ENCODE results near the gene ARRDC1. TPM values are rescaled to one million over a fixed set of nuclear protein-coding genes. Genes with fewer than 3 reads are reported as not detected.

The ARRDC1 gene
- total RNA-seq, 1 experiment from 2014 or later, result 47.1 TPM

GRCh38 chr9:137579259-137579604 is 26.3 kb upstream of the ARRDC1 start:
- TF ChIP-seq POLR2AphosphoS5 (IDR thresholded peaks at IDR 0.05; ENCODE audit: low read depth, low read length) (no peak), SIN3A (IDR thresholded peaks at IDR 0.05; ENCODE audit: borderline replicate concordance, insufficient read depth, low read depth, low read length) (no peak), TCF7L2 (IDR thresholded peaks at IDR 0.05; ENCODE audit: low read depth, low read length) (no peak)
- TF ChIP-seq, protein P1, sequence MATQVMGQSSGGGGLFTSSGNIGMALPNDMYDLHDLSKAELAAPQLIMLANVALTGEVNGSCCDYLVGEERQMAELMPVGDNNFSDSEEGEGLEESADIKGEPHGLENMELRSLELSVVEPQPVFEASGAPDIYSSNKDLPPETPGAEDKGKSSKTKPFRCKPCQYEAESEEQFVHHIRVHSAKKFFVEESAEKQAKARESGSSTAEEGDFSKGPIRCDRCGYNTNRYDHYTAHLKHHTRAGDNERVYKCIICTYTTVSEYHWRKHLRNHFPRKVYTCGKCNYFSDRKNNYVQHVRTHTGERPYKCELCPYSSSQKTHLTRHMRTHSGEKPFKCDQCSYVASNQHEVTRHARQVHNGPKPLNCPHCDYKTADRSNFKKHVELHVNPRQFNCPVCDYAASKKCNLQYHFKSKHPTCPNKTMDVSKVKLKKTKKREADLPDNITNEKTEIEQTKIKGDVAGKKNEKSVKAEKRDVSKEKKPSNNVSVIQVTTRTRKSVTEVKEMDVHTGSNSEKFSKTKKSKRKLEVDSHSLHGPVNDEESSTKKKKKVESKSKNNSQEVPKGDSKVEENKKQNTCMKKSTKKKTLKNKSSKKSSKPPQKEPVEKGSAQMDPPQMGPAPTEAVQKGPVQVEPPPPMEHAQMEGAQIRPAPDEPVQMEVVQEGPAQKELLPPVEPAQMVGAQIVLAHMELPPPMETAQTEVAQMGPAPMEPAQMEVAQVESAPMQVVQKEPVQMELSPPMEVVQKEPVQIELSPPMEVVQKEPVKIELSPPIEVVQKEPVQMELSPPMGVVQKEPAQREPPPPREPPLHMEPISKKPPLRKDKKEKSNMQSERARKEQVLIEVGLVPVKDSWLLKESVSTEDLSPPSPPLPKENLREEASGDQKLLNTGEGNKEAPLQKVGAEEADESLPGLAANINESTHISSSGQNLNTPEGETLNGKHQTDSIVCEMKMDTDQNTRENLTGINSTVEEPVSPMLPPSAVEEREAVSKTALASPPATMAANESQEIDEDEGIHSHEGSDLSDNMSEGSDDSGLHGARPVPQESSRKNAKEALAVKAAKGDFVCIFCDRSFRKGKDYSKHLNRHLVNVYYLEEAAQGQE (IDR thresholded peaks at IDR 0.05; ENCODE audit: insufficient read depth in 1 of 2, low read depth in 2 of 2, low read length in 1 of 2), result no peak
- TF ChIP-seq, protein P2, sequence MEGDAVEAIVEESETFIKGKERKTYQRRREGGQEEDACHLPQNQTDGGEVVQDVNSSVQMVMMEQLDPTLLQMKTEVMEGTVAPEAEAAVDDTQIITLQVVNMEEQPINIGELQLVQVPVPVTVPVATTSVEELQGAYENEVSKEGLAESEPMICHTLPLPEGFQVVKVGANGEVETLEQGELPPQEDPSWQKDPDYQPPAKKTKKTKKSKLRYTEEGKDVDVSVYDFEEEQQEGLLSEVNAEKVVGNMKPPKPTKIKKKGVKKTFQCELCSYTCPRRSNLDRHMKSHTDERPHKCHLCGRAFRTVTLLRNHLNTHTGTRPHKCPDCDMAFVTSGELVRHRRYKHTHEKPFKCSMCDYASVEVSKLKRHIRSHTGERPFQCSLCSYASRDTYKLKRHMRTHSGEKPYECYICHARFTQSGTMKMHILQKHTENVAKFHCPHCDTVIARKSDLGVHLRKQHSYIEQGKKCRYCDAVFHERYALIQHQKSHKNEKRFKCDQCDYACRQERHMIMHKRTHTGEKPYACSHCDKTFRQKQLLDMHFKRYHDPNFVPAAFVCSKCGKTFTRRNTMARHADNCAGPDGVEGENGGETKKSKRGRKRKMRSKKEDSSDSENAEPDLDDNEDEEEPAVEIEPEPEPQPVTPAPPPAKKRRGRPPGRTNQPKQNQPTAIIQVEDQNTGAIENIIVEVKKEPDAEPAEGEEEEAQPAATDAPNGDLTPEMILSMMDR (IDR thresholded peaks at IDR 0.05), result no peak
- Histone ChIP-seq H3K9me3 (ENCODE audit: control insufficient read depth, insufficient read depth, low read depth, low read length) (no peaks in the 10 kb centered on the region), H3K36me3 (ENCODE audit: control insufficient read depth, insufficient read depth, low read length) (no peaks in the 10 kb centered on the region; the same call in 1 of the 2 replicates), H3K27me3 (ENCODE audit: control insufficient read depth, insufficient read depth, low read length) (no peaks in the 10 kb centered on the region), H3K27ac (ENCODE audit: low read length) (peak overlapping the region; percentile 74), H3K4me1 (ENCODE audit: control insufficient read depth, insufficient read depth, low read length) (peaks cover 3% of the 10 kb centered on the region; the same call in 1 of the 2 replicates), H3K4me3 (ENCODE audit: low read depth in 2 of 2, low read length in 2 of 2) (peak overlapping the region; percentile 53 to 74)
- POLR2A ChIA-PET, result no interaction called here
- in situ Hi-C loops (cut with HindIII; ENCODE audit: low pct_unique_long_range_greater_than_20kb, low sequenced_read_pairs) (no loop called here), intact Hi-C loops (cut with micrococcal nuclease; ENCODE audit: unreplicated experiment) (no loop called here)
- CTCF ChIA-PET, result interaction anchor here (0.7 to 0.8 kb wide), 2 partner anchors 9 to 39 kb away, joined by 3 to 6 read pairs; partner anchors contain the start of gene EHMT1
- ATAC-seq, result no peak
- DNase-seq (ENCODE audit: low read depth, low spot score), result no peak
- BruUV-seq (replicated peaks), result no TSS peak

DNA sequence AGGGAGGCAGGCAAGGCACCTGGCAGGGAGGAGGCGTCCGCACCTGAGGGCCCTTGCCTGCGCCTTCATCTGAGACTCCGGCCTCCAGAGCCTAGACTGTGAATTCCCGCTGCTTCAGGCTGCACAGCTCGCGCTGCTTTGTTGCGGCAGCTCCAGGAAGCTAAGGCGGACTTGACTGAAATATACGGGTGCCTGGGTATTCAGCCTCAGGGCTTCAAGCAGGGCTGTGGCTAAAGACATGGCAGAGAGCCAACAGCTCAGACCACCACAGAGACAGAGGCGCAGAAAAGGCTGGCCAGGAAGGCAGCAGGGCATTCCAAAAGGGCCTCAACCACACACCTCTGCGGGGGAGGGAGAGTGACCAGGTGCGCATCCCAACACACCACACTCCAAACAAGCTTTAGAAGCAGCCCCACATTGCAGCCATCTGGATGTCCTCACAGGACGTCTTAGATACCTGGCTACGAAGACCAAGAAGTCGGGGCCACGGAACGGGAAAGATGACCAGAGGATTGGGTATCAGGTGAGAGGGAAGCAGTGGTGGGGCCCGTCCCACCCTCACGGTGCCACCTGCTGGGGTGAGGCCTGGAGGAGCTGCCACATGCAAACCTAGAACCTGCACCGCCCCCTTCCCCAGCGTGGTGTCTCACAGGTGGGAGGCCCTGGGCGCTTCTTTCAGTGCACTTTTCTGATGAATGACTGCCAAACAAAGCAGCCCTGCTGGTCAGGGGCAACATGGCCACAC is 25.1 kb upstream of the ARRDC1 start:
- Histone ChIP-seq H3K36me3 (ENCODE audit: control insufficient read depth, insufficient read depth, low read length) (no peaks in the 10 kb centered on the region; the same call in 1 of the 2 replicates), H3K9me3 (ENCODE audit: control insufficient read depth, insufficient read depth, low read depth, low read length) (no peaks in the 10 kb centered on the region), H3K4me3 (ENCODE audit: low read depth in 2 of 2, low read length in 2 of 2) (no peak overlapping the region), H3K27ac (ENCODE audit: low read length) (no peak overlapping the region), H3K4me1 (ENCODE audit: control insufficient read depth, insufficient read depth, low read length) (peaks cover 3% of the 10 kb centered on the region; the same call in 1 of the 2 replicates), H3K27me3 (ENCODE audit: control insufficient read depth, insufficient read depth, low read length) (no peaks in the 10 kb centered on the region)
- DNase-seq (ENCODE audit: low read depth, low spot score) (no peak), ATAC-seq (no peak)
- POLR2A ChIA-PET, result no interaction called here
- BruUV-seq (replicated peaks), result no TSS peak
- intact Hi-C loops (cut with micrococcal nuclease; ENCODE audit: unreplicated experiment) (no loop called here), in situ Hi-C loops (cut with HindIII; ENCODE audit: low pct_unique_long_range_greater_than_20kb, low sequenced_read_pairs) (no loop called here)
- TF ChIP-seq, protein P2 (IDR thresholded peaks at IDR 0.05), result no peak
- TF ChIP-seq POLR2AphosphoS5 (IDR thresholded peaks at IDR 0.05; ENCODE audit: low read depth, low read length) (0 out of 2 replicates have a peak, but pooled peaks have one; percentile 22), SIN3A (IDR thresholded peaks at IDR 0.05; ENCODE audit: borderline replicate concordance, insufficient read depth, low read depth, low read length) (no peak), TCF7L2 (IDR thresholded peaks at IDR 0.05; ENCODE audit: low read depth, low read length) (no peak)
- TF ChIP-seq, protein P1 (IDR thresholded peaks at IDR 0.05; ENCODE audit: insufficient read depth in 1 of 2, low read depth in 2 of 2, low read length in 1 of 2), result no peak
- CTCF ChIA-PET, result interaction anchor here (0.7 to 0.8 kb wide), 2 partner anchors 38 to 176 kb away, joined by 3 to 9 read pairs; partner anchors contain the start of gene EHMT1
